Fibroblast of lung (primary cell): Measurements from ENCODE around the gene METTL15. TPM values are rescaled to one million over a fixed set of nuclear protein-coding genes. Genes with fewer than 3 reads are reported as not detected.

Experiments
- DNase-seq, 2 donors: peaks; one replicate each; pipeline versions ENCODE4 v3.0.0 to v3.0.0-alpha.2; 2010; ENCODE audit warnings: low read depth in 2 of 2
- H2AFZ ChIP-seq: 2 replicates; pipeline ENCODE4 v1.5.1; 2012; ENCODE audit warnings: low read length, control low read depth, inconsistent platforms
- H3K27ac ChIP-seq: 2 replicates; pipeline ENCODE4 v1.5.1; 2011; ENCODE audit warnings: low read length, control low read depth; ENCODE audit not compliant: insufficient read depth
- H3K27me3 ChIP-seq: 2 replicates; pipeline ENCODE4 v1.5.1; 2011; ENCODE audit warnings: mild to moderate bottlenecking, low read length; ENCODE audit not compliant: control insufficient read depth, insufficient read depth
- H3K36me3 ChIP-seq: 2 replicates; pipeline ENCODE4 v1.5.1; 2011; ENCODE audit warnings: low read length; ENCODE audit not compliant: control insufficient read depth, insufficient read depth
- H3K4me1 ChIP-seq: 2 replicates; pipeline ENCODE4 v1.5.1; 2011; ENCODE audit warnings: low read length; ENCODE audit not compliant: control insufficient read depth, insufficient read depth; ENCODE audit errors: extremely low read depth
- H3K4me2 ChIP-seq: 2 replicates; pipeline ENCODE4 v1.5.1; 2011; ENCODE audit warnings: low read length, control low read depth; ENCODE audit not compliant: insufficient read depth; ENCODE audit errors: extremely low read depth
- H3K4me3 ChIP-seq, 4 experiments: fragments of 200-600 bp in 1 of 4; sonication (generic) in 1 of 4; replicated peaks in 1 of 4; 2 replicates each; pipeline ENCODE4 v1.5.1; 2011 to 2016; ENCODE audit warnings: low read length in 4 of 4, low read depth in 3 of 4, mild to moderate bottlenecking in 3 of 4, control low read depth in 2 of 4, inconsistent platforms in 1 of 4, mixed read lengths in 1 of 4; ENCODE audit not compliant: insufficient read depth in 1 of 4; ENCODE audit errors: control extremely low read depth in 1 of 4
- H3K79me2 ChIP-seq: 2 replicates; pipeline ENCODE4 v1.5.1; 2012; ENCODE audit warnings: mild to moderate bottlenecking, low read length, inconsistent platforms; ENCODE audit not compliant: control insufficient read depth, insufficient read depth
- H3K9ac ChIP-seq: 2 replicates; pipeline ENCODE4 v1.5.1; 2011; ENCODE audit warnings: mild to moderate bottlenecking, low read length, control low read depth; ENCODE audit not compliant: insufficient read depth
- H3K9me3 ChIP-seq: 2 replicates; pipeline ENCODE4 v1.5.1; 2012; ENCODE audit warnings: low read depth, low read length; ENCODE audit not compliant: control insufficient read depth, insufficient read depth
- H4K20me1 ChIP-seq: 2 replicates; pipeline ENCODE4 v1.5.1; 2011; ENCODE audit warnings: low read length; ENCODE audit not compliant: control insufficient read depth, insufficient read depth; ENCODE audit errors: extremely low read depth
- EZH2 ChIP-seq: IDR thresholded peaks from 2 replicates; pipeline ENCODE4 v1.5.1; 2012; ENCODE audit warnings: low read length, control low read depth, mild to moderate bottlenecking; ENCODE audit errors: missing control alignments
- polyA plus RNA-seq, 2 donors: library from polyadenylated mRNA; depleted of rRNA in 1 of 2; stranded (reverse) in 1 of 2; unstranded in 1 of 2; fragments of >200 nt; gene quantifications; 2 replicates each; pipeline ENCODE4 v1.2.1, GENCODE V29; 2011 to 2012; ENCODE audit warnings: missing spikeins in 1 of 2
- total RNA-seq: library from RNA; depleted of rRNA; stranded (reverse); fragments of >200 nt; gene quantifications from 2 replicates; pipeline ENCODE4 v1.2.1, GENCODE V29; 2014
- TF ChIP-seq, protein P1 (sequence below), 2 donors: IDR thresholded peaks in 1 of 2; conservative IDR thresholded peaks in 1 of 2; 1 replicate in 1 of 2; 2 replicates in 1 of 2; pipeline ENCODE4 v1.5.1; 2011 to 2012; ENCODE audit warnings: low read length in 2 of 2, control low read depth in 1 of 2, inconsistent platforms in 1 of 2, low read depth in 1 of 2, mild to moderate bottlenecking in 1 of 2

Gene METTL15
- total and polyA plus RNA-seq, 2 donors (not counting 1 experiment from before 2014, with no cell fraction given) = 8.8 to 28.4 TPM

DNA sequence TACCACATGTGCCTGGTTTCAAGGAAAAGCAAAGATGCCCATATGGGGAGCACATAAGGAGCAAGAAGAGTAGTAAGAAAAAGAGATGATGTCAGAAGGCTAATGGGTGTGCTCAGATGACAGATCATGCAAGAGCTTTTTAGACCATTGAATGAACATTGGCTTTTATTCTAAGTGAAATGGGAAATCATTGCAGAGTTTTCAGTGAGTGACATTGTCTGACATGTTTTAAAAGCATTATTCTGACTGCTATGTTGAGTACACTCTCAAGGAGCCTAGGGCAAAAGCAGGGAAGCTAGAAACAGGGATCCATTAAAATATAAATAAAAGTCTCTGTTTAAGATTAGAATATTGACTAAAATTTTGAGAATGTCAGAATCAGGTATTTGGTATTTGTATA, 133.6 kb downstream of the METTL15 start:
- no peak overlapping the region for H3K4me2 ChIP-seq
- no peak overlapping the region for H2AFZ ChIP-seq
- no peak for DNase-seq
- no peaks in the 10 kb centered on the region for H3K27me3 ChIP-seq
- TF ChIP-seq, protein P1, sequence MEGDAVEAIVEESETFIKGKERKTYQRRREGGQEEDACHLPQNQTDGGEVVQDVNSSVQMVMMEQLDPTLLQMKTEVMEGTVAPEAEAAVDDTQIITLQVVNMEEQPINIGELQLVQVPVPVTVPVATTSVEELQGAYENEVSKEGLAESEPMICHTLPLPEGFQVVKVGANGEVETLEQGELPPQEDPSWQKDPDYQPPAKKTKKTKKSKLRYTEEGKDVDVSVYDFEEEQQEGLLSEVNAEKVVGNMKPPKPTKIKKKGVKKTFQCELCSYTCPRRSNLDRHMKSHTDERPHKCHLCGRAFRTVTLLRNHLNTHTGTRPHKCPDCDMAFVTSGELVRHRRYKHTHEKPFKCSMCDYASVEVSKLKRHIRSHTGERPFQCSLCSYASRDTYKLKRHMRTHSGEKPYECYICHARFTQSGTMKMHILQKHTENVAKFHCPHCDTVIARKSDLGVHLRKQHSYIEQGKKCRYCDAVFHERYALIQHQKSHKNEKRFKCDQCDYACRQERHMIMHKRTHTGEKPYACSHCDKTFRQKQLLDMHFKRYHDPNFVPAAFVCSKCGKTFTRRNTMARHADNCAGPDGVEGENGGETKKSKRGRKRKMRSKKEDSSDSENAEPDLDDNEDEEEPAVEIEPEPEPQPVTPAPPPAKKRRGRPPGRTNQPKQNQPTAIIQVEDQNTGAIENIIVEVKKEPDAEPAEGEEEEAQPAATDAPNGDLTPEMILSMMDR (conservative IDR thresholded peaks at IDR 0.05 in 1 of 2, IDR thresholded peaks at IDR 0.05 in 1 of 2; ENCODE audit: low read depth in 1 of 2, low read length in 2 of 2) = no peak
- no peak for TF ChIP-seq EZH2
- no peaks in the 10 kb centered on the region for H4K20me1 ChIP-seq
- H3K4me3 ChIP-seq = no peak overlapping the region
- no peaks in the 10 kb centered on the region for H3K4me1 ChIP-seq
- H3K9ac ChIP-seq = no peak overlapping the region
- no peaks in the 10 kb centered on the region for H3K36me3 ChIP-seq
- no peak overlapping the region for H3K27ac ChIP-seq
- no peaks in the 10 kb centered on the region for H3K9me3 ChIP-seq
- no peaks in the 10 kb centered on the region for H3K79me2 ChIP-seq

GRCh38 chr11:28242596-28242995, 134.4 kb downstream of the METTL15 start:
- DNase-seq = peak in 1 of 2 donors; percentile 43
- no peak overlapping the region for H3K4me2 ChIP-seq
- H3K27ac ChIP-seq = no peak overlapping the region
- no peak overlapping the region for H3K9ac ChIP-seq
- H3K36me3 ChIP-seq = no peaks in the 10 kb centered on the region
- TF ChIP-seq, protein P1 (conservative IDR thresholded peaks at IDR 0.05 in 1 of 2, IDR thresholded peaks at IDR 0.05 in 1 of 2; ENCODE audit: low read depth in 1 of 2, low read length in 2 of 2) = no peak
- TF ChIP-seq EZH2 = no peak
- no peaks in the 10 kb centered on the region for H4K20me1 ChIP-seq
- H3K27me3 ChIP-seq = no peaks in the 10 kb centered on the region
- H3K4me3 ChIP-seq = no peak overlapping the region
- no peaks in the 10 kb centered on the region for H3K9me3 ChIP-seq
- H3K79me2 ChIP-seq = no peaks in the 10 kb centered on the region
- no peaks in the 10 kb centered on the region for H3K4me1 ChIP-seq
- H2AFZ ChIP-seq = no peak overlapping the region

DNA sequence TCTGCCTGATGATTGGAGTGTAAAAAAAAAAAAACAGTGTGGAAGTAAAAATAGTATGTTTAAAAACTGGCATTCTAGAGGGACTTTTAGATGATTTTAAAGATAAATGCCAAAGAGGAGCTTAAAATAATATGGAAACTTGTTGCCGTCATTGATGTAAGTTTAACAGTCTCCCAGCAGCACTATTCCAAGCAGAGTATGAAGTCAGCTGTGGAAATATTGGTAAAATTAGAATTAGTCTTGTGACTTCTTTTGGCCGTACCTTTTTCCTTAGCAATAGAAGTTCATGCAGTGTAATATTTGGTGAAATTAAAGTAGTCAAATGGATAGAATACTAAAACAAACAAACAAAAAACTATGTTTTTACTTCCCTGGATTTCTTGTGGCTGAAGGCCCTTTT, 134.9 kb downstream of the METTL15 start:
- H3K27me3 ChIP-seq = no peaks in the 10 kb centered on the region
- DNase-seq = peak in 1 of 2 donors; percentile 6
- no peak overlapping the region for H3K4me3 ChIP-seq
- no peak overlapping the region for H3K4me2 ChIP-seq
- H3K27ac ChIP-seq = no peak overlapping the region
- no peak overlapping the region for H2AFZ ChIP-seq
- no peak overlapping the region for H3K9ac ChIP-seq
- H4K20me1 ChIP-seq = no peaks in the 10 kb centered on the region
- H3K79me2 ChIP-seq = no peaks in the 10 kb centered on the region
- no peaks in the 10 kb centered on the region for H3K4me1 ChIP-seq
- no peaks in the 10 kb centered on the region for H3K9me3 ChIP-seq
- no peaks in the 10 kb centered on the region for H3K36me3 ChIP-seq
- TF ChIP-seq, protein P1 (conservative IDR thresholded peaks at IDR 0.05 in 1 of 2, IDR thresholded peaks at IDR 0.05 in 1 of 2; ENCODE audit: low read depth in 1 of 2, low read length in 2 of 2) = no peak
- no peak for TF ChIP-seq EZH2
